ENCODE results near the gene HOXA7.

- no peak for TF ChIP-seq POLR2AphosphoS5 (IDR thresholded peaks at IDR 0.05)
- TF ChIP-seq CTCF (IDR thresholded peaks at IDR 0.05) = no peak
- no peak for TF ChIP-seq POLR2A (IDR thresholded peaks at IDR 0.05)
These were observed 36.3 kb upstream of the HOXA7 start for GRCh38 chr7:27192546-27193334.
